GM23248 (cell line): ENCODE results near the gene NPB.

Experiments used
- EZH2 ChIP-seq: fragments of 200-600 bp; sonication (generic); IDR thresholded peaks from 2 replicates; pipeline ENCODE4 v1.6.1; 2018; ENCODE audit warnings: antibody characterized with exemption, mild to moderate bottlenecking; ENCODE audit not compliant: insufficient read depth, poor library complexity, severe bottlenecking
- EZH2phosphoT487 ChIP-seq: fragments of 200-600 bp; sonication (generic); IDR thresholded peaks from 2 replicates; pipeline ENCODE4 v1.6.1; 2018; ENCODE audit warnings: antibody characterized with exemption, moderate library complexity, mild to moderate bottlenecking, low read depth; ENCODE audit not compliant: insufficient read depth

DNA sequence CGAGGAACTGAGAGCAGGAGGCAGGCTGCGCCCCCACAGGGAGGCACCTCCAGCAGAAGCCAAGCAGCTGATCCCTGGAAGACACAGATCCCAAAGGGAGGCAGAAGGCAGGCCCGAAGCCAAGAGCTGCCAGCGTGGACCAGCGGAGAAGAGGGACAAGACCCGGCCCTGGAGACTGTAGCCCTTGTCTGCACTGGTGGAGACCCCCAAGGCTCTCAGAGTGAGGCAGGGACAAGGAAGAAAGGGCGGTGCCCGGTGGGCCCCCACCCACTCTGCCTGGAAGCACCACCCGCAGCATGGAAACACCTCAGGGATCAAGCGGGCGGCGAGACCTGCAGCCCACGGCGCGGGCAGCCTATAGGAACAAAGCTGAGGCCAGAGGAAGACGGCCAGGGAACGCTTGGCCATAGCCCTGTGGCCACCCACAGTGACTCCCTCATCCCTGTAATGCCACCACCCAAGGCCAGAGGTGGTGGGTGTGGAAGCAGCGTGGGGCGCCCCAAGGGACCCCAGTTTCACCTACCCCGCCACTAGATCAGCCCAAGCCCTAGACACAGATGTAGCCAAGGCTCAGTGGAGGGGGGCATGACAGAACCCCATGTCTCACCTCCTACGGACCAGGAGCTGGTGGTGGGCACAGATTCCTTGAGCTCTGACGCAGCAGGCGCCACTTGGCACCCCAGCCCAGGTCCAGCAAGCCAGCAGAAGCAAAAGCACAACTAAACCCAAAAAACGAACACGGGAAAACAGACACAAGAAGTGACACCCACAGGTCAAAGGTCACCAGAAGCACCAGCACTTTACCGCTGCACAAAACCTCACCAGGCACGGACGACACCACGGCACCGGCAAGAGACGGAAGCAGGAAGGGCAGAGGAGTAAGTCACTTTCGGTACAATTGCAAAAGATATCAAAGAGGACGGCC, 18.8 kb downstream of the NPB start:
- TF ChIP-seq EZH2 = no peak
- TF ChIP-seq EZH2phosphoT487 = no peak
